Measurements from ENCODE around the gene TRIO.

TRIO gene

GRCh38 chr5:14464096-14464495 is 321.0 kb downstream of the TRIO start:
- TF ChIP-seq Cebpa-rat (IDR thresholded peaks at IDR 0.05) = no peak
- no peaks in the 10 kb centered on the region for H3K27me3 ChIP-seq
- peak overlapping the region in 6 of 11 experiments; percentile 3 to 61 (median 32); a peak in 7 of 22 replicates for H3K27ac ChIP-seq

DNA sequence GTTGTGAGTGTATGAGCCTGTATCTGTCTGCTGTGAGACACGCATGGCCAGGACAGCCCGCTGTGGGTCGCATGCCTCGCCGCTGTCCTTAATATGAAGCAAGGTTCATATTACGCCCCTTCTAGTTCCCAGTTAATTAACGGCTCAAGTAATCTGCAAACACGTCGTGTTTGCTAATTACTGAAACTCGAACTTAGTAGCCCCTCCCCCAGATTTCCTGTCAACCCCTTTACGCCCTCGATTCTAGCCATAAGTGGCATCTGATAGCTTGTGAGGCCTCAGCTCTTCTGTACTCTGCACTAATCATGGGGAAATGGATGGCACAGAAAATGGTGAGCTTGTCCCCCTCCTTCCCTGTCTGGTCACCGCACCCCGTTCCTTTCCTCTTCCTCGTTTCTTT is 321.5 kb downstream of the TRIO start:
- Histone ChIP-seq H3K9me3 (replicated peaks in 1 of 11) (no peaks in the 10 kb centered on the region), H3K9ac (no peak overlapping the region), H3K4me2 (no peak overlapping the region), H4K20me1 (peaks cover 0 to 18% (median 10%) of the 10 kb centered on the region in 11 experiments; a peak in 10 of 22 replicates), H3K27me3 (no peaks in the 10 kb centered on the region), H3K36me3 (peaks cover 75 to 98% (median 87%) of the 10 kb centered on the region in 11 experiments), H3K27ac (no peak overlapping the region), H3K4me3 (no peak overlapping the region), H3K4me1 (peaks cover 5 to 23% (median 17%) of the 10 kb centered on the region in 10 experiments; a peak in 19 of 20 replicates)
- no peak for TF ChIP-seq Cebpa-rat (IDR thresholded peaks at IDR 0.05)

More at GRCh38 chr5:14464096-14464495, 321.0 kb downstream of the TRIO start:
- peak overlapping the region in 4 of 11 experiments; percentile 27 to 72 (median 66); a peak in 8 of 22 replicates for H3K4me2 ChIP-seq
- H3K9ac ChIP-seq = peak overlapping the region in 2 of 11 experiments; percentile 25; a peak in 2 of 22 replicates
- H3K9me3 ChIP-seq (replicated peaks in 1 of 11) = no peaks in the 10 kb centered on the region
- peaks cover 80 to 99% (median 91%) of the 10 kb centered on the region in 11 experiments for H3K36me3 ChIP-seq
- peaks cover 3 to 18% (median 10%) of the 10 kb centered on the region in 11 experiments; a peak in 11 of 22 replicates for H4K20me1 ChIP-seq
- no peak overlapping the region for H3K4me3 ChIP-seq
- peaks cover 0 to 23% (median 12%) of the 10 kb centered on the region in 10 experiments; a peak in 15 of 20 replicates for H3K4me1 ChIP-seq

DNA sequence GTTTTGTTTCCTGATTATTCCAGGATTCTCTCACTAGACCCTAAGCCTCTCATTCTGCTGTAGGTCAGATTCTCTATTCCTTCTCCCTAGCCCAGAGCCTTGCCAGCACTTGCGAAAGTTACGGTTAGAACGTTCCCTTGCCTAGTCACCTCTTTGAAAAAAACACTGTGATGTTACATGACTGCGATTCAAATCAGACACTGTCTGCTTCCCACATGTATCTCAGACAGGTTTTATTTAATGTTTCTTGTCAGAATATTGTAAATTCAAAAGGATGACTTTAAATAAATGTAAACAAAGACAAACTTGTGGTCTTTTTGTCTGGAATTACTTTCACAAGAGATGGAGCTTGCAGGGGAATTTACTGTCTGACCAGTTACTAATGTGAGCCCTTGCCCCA is 322.0 kb downstream of the TRIO start:
- H3K4me3 ChIP-seq = no peak overlapping the region
- no peak overlapping the region for H3K27ac ChIP-seq
- no peak overlapping the region for H3K4me2 ChIP-seq
- peaks cover 72 to 98% (median 88%) of the 10 kb centered on the region in 11 experiments for H3K36me3 ChIP-seq
- no peak overlapping the region for H3K9ac ChIP-seq
- peaks cover 0 to 18% (median 10%) of the 10 kb centered on the region in 11 experiments; a peak in 10 of 22 replicates for H4K20me1 ChIP-seq
- no peak for TF ChIP-seq Cebpa-rat (IDR thresholded peaks at IDR 0.05)
- no peaks in the 10 kb centered on the region for H3K27me3 ChIP-seq
- H3K9me3 ChIP-seq (replicated peaks in 1 of 11) = no peaks in the 10 kb centered on the region
- peaks cover 8 to 23% (median 18%) of the 10 kb centered on the region in 10 experiments; a peak in 19 of 20 replicates for H3K4me1 ChIP-seq

- Histone ChIP-seq H3K27ac (no peak overlapping the region), H3K27me3 (no peaks in the 10 kb centered on the region), H3K4me3 (no peak overlapping the region), H4K20me1 (peaks cover 0 to 18% (median 8%) of the 10 kb centered on the region in 11 experiments; a peak in 10 of 22 replicates), H3K4me1 (peaks cover 8 to 23% (median 18%) of the 10 kb centered on the region in 10 experiments; a peak in 19 of 20 replicates), H3K9ac (no peak overlapping the region), H3K4me2 (no peak overlapping the region), H3K36me3 (peaks cover 70 to 97% (median 88%) of the 10 kb centered on the region in 11 experiments), H3K9me3 (replicated peaks in 1 of 11) (no peaks in the 10 kb centered on the region)
- no peak for TF ChIP-seq Cebpa-rat (IDR thresholded peaks at IDR 0.05)
Observed at GRCh38 chr5:14465776-14466175, 322.6 kb downstream of the TRIO start.

DNA sequence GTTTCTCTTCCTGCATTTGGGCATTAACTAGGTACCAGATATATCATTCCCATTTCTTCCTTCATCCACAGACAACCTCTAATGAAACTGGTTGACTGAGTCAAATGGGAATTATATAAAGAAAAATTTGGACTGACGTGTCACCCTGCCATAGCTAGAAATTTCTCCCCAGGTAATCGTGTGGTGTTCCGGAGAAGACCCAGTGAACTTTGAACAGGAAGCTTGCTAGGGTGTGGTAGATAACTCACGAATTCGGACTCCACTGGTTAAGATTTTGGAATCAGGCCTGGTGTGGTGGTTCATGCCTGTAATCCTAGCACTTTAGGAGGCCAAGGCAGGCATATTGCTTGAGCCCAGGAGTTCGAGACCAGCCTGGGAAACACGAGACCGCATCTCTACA is 324.1 kb downstream of the TRIO start:
- peaks cover 0 to 18% (median 6%) of the 10 kb centered on the region in 11 experiments; a peak in 10 of 22 replicates for H4K20me1 ChIP-seq
- no peak for TF ChIP-seq Cebpa-rat (IDR thresholded peaks at IDR 0.05)
- peaks cover 69 to 97% (median 88%) of the 10 kb centered on the region in 11 experiments for H3K36me3 ChIP-seq
- no peaks in the 10 kb centered on the region for H3K9me3 ChIP-seq (replicated peaks in 1 of 11)
- H3K27me3 ChIP-seq = no peaks in the 10 kb centered on the region
- peaks cover 8 to 23% (median 18%) of the 10 kb centered on the region in 10 experiments; a peak in 19 of 20 replicates for H3K4me1 ChIP-seq
- H3K9ac ChIP-seq = no peak overlapping the region
- H3K4me2 ChIP-seq = no peak overlapping the region
- no peak overlapping the region for H3K4me3 ChIP-seq
- H3K27ac ChIP-seq = no peak overlapping the region

DNA sequence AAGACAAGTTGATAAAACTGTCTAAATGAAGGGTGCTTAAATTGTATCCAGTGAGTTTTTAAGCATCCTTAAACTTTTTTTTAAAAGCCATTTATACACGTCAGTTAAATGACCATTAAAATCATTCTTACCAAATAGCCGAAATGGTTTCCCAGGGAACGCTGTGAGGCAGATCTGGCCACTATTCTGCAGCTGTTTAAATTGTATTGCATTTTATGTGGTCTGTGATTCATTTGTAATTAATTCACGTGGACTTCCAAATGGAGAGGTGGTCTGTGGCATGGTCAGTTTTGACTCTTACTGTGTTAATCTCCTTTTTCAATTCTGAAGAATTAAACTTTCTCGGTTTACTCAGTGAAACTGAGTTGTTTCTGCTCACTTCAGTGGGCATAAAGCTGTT is 324.7 kb downstream of the TRIO start:
- Histone ChIP-seq H3K9me3 (replicated peaks in 1 of 11) (no peaks in the 10 kb centered on the region), H4K20me1 (peaks cover 0 to 15% (median 5%) of the 10 kb centered on the region in 11 experiments; a peak in 10 of 22 replicates), H3K27me3 (no peaks in the 10 kb centered on the region), H3K27ac (no peak overlapping the region), H3K4me1 (peaks cover 8 to 20% (median 17%) of the 10 kb centered on the region in 10 experiments; a peak in 19 of 20 replicates), H3K36me3 (peaks cover 69 to 97% (median 88%) of the 10 kb centered on the region in 11 experiments), H3K4me2 (no peak overlapping the region), H3K4me3 (no peak overlapping the region), H3K9ac (no peak overlapping the region)
- no peak for TF ChIP-seq Cebpa-rat (IDR thresholded peaks at IDR 0.05)

- Histone ChIP-seq H3K4me3 (no peak overlapping the region), H3K9ac (peak overlapping the region in 1 of 11 experiments; percentile 10; a peak in 2 of 22 replicates), H3K36me3 (peaks cover 73 to 97% (median 86%) of the 10 kb centered on the region in 11 experiments), H3K4me1 (peaks cover 0 to 18% (median 8%) of the 10 kb centered on the region in 10 experiments; a peak in 12 of 20 replicates), H3K27ac (no peak overlapping the region), H3K27me3 (no peaks in the 10 kb centered on the region), H4K20me1 (peaks cover 0 to 9% (median 0%) of the 10 kb centered on the region in 11 experiments; a peak in 3 of 22 replicates), H3K9me3 (replicated peaks in 1 of 11) (no peaks in the 10 kb centered on the region), H3K4me2 (peak overlapping the region in 5 of 11 experiments; percentile 1 to 48 (median 23); a peak in 8 of 22 replicates)
- no peak for TF ChIP-seq Cebpa-rat (IDR thresholded peaks at IDR 0.05)
Observed at GRCh38 chr5:14469551-14470377, 326.6 kb downstream of the TRIO start.

GRCh38 chr5:14471507-14471906 is 328.4 kb downstream of the TRIO start:
- Histone ChIP-seq H3K36me3 (peaks cover 73 to 97% (median 86%) of the 10 kb centered on the region in 11 experiments), H3K4me2 (no peak overlapping the region), H3K27me3 (no peaks in the 10 kb centered on the region), H3K9ac (no peak overlapping the region), H4K20me1 (peaks cover 0 to 7% (median 0%) of the 10 kb centered on the region in 11 experiments; a peak in 2 of 22 replicates), H3K9me3 (replicated peaks in 1 of 11) (no peaks in the 10 kb centered on the region), H3K4me3 (no peak overlapping the region), H3K4me1 (peaks cover 0 to 18% (median 8%) of the 10 kb centered on the region in 10 experiments; a peak in 11 of 20 replicates), H3K27ac (no peak overlapping the region)
- no peak for TF ChIP-seq Cebpa-rat (IDR thresholded peaks at IDR 0.05)

Measured in BLaER1 treated with 17β-estradiol and CSF1 and Interleukin-3, amounts not matched to agents 10 nM and 100 nM (cell line).